Activated naive CD4-positive, alpha-beta T cell (primary cell): ENCODE data around the gene CAPS2.

Source experiments
- DNase-seq, 4 experiments: peaks; one replicate each; lab custom pipeline; 2025; lab: John Stamatoyannopoulos, UW

The CAPS2 gene

GRCh38 chr12:75305412-75306332 lies 24.5 kb downstream of the CAPS2 start:
- no peak for DNase-seq

GRCh38 chr12:75302781-75303180 lies 27.3 kb downstream of the CAPS2 start:
- no peak for DNase-seq

GRCh38 chr12:75302225-75302624 lies 27.9 kb downstream of the CAPS2 start:
- DNase-seq: no peak

DNA sequence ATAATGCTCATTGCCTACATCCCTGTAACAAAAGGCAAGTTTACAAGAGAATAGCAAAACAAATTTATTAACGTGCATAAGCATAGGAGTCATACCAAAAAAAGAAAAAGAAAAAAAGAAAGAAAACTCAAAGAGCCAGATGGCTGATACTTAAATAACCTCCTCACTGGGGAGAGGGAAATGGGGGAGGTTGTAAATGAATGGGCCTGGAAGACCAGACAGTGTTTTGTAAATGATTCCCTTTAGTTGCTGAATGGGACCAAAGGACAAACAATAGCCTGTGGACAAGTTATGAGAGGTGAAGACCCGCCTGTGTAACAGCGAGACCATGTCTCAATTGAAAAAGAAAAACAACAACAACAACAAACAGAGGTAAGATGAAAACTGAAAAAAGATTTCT lies 35.3 kb downstream of the CAPS2 start:
- DNase-seq: no peak

DNA sequence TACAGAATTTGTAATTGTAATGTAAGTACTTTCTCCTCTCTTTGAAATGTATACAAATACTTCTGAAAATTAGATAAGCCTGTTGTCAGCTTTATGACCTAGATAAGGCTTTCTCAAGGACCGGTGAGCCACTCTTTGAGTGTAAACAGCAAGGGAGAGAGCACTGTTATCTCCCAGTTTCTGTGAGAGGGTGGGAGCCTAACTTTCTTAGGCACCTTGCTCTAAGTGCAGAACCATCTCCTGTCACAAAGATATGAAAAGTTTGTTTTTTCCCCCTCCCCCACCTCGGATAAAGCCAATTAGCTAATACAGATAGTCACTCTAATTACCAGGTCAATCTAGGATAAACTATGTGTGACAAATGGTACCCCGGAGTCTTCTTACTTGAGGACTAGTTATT lies 35.8 kb downstream of the CAPS2 start:
- DNase-seq: no peak

GRCh38 chr12:75291014-75291413 lies 39.1 kb downstream of the CAPS2 start:
- no peak for DNase-seq

DNA sequence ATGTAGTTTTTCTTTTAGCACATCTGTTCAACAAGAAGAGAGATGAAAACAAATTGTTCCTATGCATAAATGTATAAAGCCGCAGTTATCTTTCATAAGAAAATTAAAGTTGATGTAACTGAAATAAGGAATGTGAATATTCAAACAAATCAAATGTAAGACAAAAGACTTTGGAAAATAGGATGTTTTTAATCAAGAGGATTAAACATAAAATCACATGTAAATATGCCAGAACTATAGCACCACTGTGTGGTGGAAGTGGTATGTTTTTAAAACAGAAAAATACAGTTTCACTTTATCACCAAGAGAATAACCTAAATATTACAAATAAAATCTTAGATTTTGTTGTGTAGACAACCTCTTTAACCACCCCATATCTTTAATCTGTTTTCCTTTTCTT lies 40.4 kb downstream of the CAPS2 start:
- no peak for DNase-seq

DNA sequence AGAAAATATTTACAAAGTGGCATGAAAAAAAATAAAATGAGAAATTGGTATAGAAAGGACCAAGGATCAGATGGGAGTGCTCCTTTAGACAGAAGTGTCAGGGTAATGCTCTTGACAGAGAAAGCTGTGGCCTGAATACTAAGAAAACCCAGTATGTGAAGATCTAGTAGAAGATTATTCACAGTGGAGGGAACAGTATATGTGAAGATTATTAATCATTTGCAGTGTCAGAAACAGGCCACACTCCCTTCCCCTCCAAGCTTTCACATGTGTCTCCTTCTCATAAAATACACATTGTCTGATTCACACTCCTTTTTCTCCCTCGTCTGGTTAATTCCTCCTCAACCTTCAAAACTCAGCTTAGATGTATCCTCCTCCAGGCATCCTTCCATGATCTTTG lies 41.3 kb downstream of the CAPS2 start:
- DNase-seq: no peak

- no peak for DNase-seq
Measured at GRCh38 chr12:75275702-75276101, 54.4 kb downstream of the CAPS2 start.

DNA sequence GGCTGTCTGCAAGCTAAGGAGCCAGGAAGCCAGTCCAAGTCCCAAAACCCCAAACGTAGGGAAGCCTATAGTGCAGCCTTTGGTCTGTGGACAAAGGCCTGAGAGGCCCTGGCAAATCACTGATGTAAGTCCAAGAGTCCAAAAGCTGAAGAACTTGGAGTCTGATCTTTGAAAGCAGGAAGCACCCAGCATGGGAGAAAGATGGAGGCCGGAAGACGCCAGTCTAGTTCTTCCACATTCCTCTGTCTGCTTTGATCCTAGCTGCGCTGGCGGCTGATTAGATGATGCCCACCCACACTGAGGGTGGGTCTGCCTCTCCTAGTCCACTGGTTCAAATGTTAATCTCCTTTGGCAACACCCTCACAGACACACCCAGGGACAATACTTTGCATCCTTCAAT lies 58.5 kb downstream of the CAPS2 start:
- DNase-seq: no peak

DNA sequence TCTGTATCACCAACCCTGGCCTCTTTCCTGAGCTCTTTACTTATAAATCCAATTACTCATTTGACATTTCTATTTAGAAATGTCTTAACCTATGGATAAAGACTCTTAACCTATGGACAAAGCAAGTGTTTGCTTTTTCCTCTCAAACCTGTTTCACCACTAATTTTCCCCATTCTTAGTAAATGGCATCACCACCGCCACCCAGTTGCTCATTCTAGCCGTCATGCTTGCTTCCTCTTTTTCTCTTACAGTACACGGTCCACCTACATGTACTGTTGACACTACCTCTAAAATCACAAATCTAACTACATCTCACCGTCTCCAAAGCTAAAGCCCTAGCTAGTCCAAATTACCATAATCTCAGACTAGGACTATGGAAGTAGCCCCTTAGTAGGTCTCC lies 60.0 kb downstream of the CAPS2 start:
- DNase-seq: no peak

DNA sequence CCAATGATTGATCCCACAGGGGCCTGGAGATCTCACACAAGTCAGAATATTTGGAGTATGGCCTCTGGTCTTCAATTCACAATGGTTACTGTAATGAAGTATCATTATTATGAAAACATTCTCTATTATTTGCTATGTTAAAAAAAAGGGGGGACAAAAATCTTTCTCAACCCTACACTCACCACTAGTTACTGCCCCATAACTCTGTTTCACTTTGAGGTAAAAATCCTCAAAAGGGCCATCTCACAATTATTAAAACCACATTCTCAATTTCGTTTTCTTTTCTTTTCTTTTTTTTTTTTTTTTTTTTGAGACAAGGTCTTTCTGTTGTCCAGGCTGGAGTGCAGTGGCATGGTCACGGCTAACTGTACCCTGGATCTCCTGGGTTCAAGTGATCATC lies 60.9 kb downstream of the CAPS2 start:
- no peak for DNase-seq

DNA sequence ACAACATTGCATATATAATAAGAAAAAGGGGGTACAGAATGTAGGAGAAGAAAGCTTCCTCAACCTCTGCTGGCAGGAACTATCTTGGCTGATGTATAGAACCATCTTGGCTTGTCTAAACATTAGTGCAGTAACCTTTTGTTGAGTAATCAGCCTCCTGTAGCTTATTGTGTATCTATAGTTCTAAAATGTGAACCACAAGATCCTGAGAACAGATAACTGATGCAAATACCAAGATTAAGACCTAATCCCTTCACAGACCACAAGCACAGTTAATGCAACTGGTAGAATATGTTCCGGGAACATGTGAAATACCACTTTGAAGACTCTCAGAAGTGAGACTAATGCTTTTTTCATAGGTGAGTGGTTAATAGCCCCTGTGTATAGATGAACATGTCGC lies 69.8 kb downstream of the CAPS2 start:
- DNase-seq: no peak

DNA sequence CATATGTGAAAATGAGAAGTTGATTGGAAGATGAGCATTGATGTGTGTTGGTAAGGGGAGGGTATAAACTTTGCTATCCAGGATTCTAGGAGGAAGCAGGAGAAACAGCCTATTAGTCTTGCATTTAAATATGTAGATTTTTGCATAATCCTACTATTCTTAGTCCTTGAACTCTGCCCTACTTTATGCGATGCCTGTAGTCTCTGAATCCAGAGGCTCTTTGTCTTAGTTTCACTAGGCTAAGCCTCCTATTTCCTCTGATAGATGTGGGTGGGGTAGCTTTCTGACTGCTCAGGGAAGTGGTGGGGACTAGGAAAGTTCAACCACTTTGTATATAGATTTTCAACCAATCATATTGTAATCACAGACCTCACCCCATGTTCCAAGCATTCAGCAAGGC lies 71.0 kb downstream of the CAPS2 start:
- no peak for DNase-seq

GRCh38 chr12:75257510-75257909 lies 72.6 kb downstream of the CAPS2 start:
- no peak for DNase-seq

DNA sequence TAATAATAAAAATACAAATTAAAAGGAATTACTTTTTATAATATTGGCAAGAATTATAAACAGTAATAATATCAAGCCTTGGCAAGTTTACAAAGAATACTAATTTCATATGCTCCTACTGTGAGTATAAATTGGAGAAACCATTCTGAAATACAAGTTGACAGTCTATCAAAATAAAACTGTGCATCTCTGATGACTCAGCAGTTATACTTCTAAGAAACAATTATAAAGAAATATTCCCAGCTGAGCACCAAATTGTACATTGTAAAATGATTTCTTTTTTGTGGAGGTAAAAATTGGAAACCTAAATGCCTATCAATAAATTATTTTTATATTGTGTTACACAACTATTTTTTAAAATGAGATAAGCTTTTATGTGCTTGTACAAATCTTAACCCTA lies 85.0 kb downstream of the CAPS2 start:
- DNase-seq: no peak

- no peak for DNase-seq
Measured at GRCh38 chr12:75239987-75240386, 90.1 kb downstream of the CAPS2 start.

DNA sequence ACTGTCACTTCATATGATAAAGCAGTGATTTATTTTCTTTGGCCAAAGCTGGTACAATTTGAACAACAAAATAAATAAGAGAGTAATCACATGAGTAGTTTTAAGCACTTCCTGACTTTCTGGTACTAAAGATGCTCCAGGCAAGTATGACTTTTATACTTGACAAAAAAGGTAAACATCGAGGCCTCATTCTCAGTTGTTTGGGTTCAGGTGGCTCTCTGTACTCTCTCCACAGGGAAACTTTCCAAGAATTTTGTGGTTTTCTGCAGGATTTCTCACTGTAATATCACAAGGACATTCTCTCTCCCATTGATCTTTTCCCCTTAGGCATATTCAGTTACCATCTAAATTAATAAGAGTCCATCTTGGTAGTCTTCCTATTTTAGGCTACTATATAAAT lies 93.9 kb downstream of the CAPS2 start:
- DNase-seq: no peak

DNA sequence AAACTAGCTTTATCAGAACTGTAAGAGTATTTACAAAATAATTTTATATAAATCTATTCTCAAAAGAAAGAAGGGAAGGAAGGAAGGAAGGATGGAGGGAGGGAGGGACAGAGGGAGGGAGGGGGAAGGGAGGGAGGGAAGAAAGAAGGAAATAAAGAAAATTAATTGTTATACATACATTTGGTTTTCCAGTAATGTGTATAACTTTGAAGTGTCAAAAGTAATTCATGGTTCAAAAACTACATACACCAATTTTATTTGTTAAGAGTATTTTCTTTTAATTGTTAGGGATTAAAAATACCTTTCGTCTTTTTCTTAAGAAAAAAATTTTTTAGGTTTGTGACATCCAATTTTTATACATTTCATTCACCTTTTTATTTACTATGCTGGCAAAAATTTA lies 103.0 kb downstream of the CAPS2 start:
- DNase-seq: no peak
